ENCODE measurements around the gene NOS3. TPM values are rescaled to one million over a fixed set of nuclear protein-coding genes. Genes with fewer than 3 reads are reported as not detected.

Gene NOS3
- total and polyA plus RNA-seq, 9 of the 15 experiments (the other 6 are each of a cell fraction or from before 2014, with no cell fraction given): 1.1 to 121 (median 23.6) TPM

DNA sequence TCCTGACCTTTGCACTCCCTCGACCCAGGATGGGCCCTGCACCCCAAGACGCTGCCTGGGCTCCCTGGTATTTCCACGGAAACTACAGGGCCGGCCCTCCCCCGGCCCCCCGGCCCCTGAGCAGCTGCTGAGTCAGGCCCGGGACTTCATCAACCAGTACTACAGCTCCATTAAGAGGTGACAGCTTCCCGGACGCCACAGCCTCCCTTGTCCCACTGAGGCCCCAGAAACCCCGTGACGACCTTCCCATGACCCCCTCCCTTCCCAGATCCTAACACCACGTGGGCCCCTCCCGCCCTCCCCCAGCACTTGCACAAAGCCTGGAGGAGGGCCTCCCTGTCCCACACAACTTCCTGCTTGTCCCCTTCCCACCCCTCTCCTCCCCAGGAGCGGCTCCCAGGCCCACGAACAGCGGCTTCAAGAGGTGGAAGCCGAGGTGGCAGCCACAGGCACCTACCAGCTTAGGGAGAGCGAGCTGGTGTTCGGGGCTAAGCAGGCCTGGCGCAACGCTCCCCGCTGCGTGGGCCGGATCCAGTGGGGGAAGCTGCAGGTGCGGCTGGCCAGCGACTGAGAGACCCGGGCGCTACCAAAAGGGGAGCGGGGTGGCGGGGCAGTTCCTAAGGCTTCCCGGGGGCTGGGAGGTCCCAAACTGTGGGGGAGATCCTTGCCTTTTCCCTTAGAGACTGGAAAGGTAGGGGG lies 5.7 kb downstream of the NOS3 start (continued):
- no peak for TF ChIP-seq HNRNPL (IDR thresholded peaks at IDR 0.05; ENCODE audit: low read depth, low read length)
- TF ChIP-seq, protein P1, sequence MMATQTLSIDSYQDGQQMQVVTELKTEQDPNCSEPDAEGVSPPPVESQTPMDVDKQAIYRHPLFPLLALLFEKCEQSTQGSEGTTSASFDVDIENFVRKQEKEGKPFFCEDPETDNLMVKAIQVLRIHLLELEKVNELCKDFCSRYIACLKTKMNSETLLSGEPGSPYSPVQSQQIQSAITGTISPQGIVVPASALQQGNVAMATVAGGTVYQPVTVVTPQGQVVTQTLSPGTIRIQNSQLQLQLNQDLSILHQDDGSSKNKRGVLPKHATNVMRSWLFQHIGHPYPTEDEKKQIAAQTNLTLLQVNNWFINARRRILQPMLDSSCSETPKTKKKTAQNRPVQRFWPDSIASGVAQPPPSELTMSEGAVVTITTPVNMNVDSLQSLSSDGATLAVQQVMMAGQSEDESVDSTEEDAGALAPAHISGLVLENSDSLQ (IDR thresholded peaks at IDR 0.05): peak; percentile 23; the same call in 1 of the 2 replicates

DNA sequence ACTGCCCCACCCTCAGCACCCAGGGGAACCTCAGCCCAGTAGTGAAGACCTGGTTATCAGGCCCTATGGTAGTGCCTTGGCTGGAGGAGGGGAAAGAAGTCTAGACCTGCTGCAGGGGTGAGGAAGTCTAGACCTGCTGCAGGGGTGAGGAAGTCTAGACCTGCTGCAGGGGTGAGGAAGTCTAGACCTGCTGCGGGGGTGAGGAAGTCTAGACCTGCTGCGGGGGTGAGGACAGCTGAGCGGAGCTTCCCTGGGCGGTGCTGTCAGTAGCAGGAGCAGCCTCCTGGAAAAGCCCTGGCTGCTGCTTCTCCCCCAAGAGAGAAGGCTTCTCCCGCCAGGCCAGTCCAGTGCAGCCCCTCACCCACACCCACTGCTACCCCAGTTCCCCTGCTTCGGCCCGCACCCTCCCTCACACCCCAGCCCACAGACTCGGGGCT lies 6.3 kb downstream of the NOS3 start:
- Histone ChIP-seq H3K9ac (ENCODE audit: insufficient read depth in 1 of 2, low read depth in 2 of 2, low read length in 2 of 2) (peak overlapping the region; percentile 38 to 87; a peak in 2 of 4 replicates), H3K79me2 (ENCODE audit: control insufficient read depth, insufficient read depth, low read length) (no peaks in the 10 kb centered on the region), H2AFZ (ENCODE audit: low read depth, low read length) (peak overlapping the region; percentile 98), H3K27me3 (ENCODE audit: control insufficient read depth in 2 of 2, insufficient read depth in 2 of 2, low read length in 2 of 2) (no peaks in the 10 kb centered on the region), H3K36me3 (ENCODE audit: control insufficient read depth, insufficient read depth, low read length) (no peaks in the 10 kb centered on the region), H3K9me3 (replicated peaks; ENCODE audit: control insufficient read depth, insufficient read depth, low read depth, low read length) (no peaks in the 10 kb centered on the region), H3K27ac (ENCODE audit: extremely low read depth, low read depth, low read length) (peak overlapping the region; percentile 44; the same call in 1 of the 3 replicates), H3K4me3 (no peak overlapping the region), H3K9me1 (ENCODE audit: control insufficient read depth, insufficient read depth, low read length) (no peaks in the 10 kb centered on the region), H3K4me2 (ENCODE audit: insufficient read depth, low read length) (peak overlapping the region; percentile 46), H3K4me1 (replicated peaks in 1 of 2; ENCODE audit: control insufficient read depth in 2 of 2, insufficient read depth in 2 of 2, low read length in 2 of 2) (peaks cover 49 to 76% of the 10 kb centered on the region in 2 experiments), H4K20me1 (replicated peaks; ENCODE audit: control insufficient read depth, insufficient read depth, low read length) (peaks cover 5% of the 10 kb centered on the region; the same call in 1 of the 2 replicates)
- in situ Hi-C loops (cut with MboI): no loop called here
- BruUV-seq (replicated peaks): no TSS peak
- DNase-seq (ENCODE audit: extremely low read depth in 1 of 4, low spot score in 3 of 4): peak in 3 of 4 experiments; percentile 61 to 67 (median 62)
- FAIRE-seq: peak; percentile 70
- peak; percentile 7 for ATAC-seq
- WGBS (ENCODE audit: insufficient coverage, low coverage, missing lambda C conversion rate): 56% methylated on average over 7 of the region's 8 CpGs
- intact Hi-C loops (cut with micrococcal nuclease): loop anchor here (10.0 kb wide), 1 partner anchor 682 kb away; no protein-coding TSS in a partner anchor
- CTCF ChIA-PET (ENCODE audit: low intra/inter-chr PET ratio): interaction anchor here (0.6 to 0.7 kb wide), 2 partner anchors 9 to 307 kb away, joined by 3 to 4 read pairs; no protein-coding TSS in a partner anchor
- POLR2A ChIA-PET: interaction anchor here (0.6 to 2.2 kb wide), 4 partner anchors 10 to 1122 kb away, joined by 3 to 17 read pairs (median 4); no protein-coding TSS in a partner anchor
- TF ChIP-seq SPI1 (IDR thresholded peaks at IDR 0.05; ENCODE audit: borderline replicate concordance, low read depth, low read length): peak; percentile 68
- TF ChIP-seq, protein P2, sequence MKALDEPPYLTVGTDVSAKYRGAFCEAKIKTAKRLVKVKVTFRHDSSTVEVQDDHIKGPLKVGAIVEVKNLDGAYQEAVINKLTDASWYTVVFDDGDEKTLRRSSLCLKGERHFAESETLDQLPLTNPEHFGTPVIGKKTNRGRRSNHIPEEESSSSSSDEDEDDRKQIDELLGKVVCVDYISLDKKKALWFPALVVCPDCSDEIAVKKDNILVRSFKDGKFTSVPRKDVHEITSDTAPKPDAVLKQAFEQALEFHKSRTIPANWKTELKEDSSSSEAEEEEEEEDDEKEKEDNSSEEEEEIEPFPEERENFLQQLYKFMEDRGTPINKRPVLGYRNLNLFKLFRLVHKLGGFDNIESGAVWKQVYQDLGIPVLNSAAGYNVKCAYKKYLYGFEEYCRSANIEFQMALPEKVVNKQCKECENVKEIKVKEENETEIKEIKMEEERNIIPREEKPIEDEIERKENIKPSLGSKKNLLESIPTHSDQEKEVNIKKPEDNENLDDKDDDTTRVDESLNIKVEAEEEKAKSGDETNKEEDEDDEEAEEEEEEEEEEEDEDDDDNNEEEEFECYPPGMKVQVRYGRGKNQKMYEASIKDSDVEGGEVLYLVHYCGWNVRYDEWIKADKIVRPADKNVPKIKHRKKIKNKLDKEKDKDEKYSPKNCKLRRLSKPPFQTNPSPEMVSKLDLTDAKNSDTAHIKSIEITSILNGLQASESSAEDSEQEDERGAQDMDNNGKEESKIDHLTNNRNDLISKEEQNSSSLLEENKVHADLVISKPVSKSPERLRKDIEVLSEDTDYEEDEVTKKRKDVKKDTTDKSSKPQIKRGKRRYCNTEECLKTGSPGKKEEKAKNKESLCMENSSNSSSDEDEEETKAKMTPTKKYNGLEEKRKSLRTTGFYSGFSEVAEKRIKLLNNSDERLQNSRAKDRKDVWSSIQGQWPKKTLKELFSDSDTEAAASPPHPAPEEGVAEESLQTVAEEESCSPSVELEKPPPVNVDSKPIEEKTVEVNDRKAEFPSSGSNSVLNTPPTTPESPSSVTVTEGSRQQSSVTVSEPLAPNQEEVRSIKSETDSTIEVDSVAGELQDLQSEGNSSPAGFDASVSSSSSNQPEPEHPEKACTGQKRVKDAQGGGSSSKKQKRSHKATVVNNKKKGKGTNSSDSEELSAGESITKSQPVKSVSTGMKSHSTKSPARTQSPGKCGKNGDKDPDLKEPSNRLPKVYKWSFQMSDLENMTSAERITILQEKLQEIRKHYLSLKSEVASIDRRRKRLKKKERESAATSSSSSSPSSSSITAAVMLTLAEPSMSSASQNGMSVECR (CRISPR knock-in tag; IDR thresholded peaks at IDR 0.05): peak; percentile 41; the same call in 1 of the 2 replicates
- peak; percentile 100 for TF ChIP-seq SMAD4 (CRISPR knock-in tag; conservative IDR thresholded peaks at IDR 0.05)
- TF ChIP-seq MCM3 (IDR thresholded peaks at IDR 0.05): no peak
- TF ChIP-seq, protein P3, sequence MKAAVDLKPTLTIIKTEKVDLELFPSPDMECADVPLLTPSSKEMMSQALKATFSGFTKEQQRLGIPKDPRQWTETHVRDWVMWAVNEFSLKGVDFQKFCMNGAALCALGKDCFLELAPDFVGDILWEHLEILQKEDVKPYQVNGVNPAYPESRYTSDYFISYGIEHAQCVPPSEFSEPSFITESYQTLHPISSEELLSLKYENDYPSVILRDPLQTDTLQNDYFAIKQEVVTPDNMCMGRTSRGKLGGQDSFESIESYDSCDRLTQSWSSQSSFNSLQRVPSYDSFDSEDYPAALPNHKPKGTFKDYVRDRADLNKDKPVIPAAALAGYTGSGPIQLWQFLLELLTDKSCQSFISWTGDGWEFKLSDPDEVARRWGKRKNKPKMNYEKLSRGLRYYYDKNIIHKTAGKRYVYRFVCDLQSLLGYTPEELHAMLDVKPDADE (conservative IDR thresholded peaks at IDR 0.05; ENCODE audit: control insufficient read depth, low read depth, low read length): 0 out of 2 replicates have a peak, but pooled peaks have one; percentile 52
- TF ChIP-seq CBFA2T3 (IDR thresholded peaks at IDR 0.05): peak; percentile 56
- TF ChIP-seq RCOR1 (IDR thresholded peaks at IDR 0.05; ENCODE audit: borderline replicate concordance in 1 of 2, low read depth in 2 of 2, low read length in 2 of 2): peak in 1 of 2 experiments; percentile 34; a peak in 1 of 4 replicates
- TF ChIP-seq TBL1XR1 (IDR thresholded peaks at IDR 0.05; ENCODE audit: low read length in 2 of 2): peak; percentile 46 to 94; a peak in 3 of 4 replicates
- 0 out of 2 replicates have a peak, but pooled peaks have one; percentile 32 for TF ChIP-seq CBFA2T2 (conservative IDR thresholded peaks at IDR 0.05)

Data from K562 (cell line).